ENCODE measurements around the gene SCYL1.
"Not testable (repeated sequence)": the region's sequence is repeated elsewhere in the genome, so short reads cannot be mapped to it uniquely, and the experiment has no call there.

SCYL1 gene

GRCh38 chr11:65506772-65507505, 17.9 kb upstream of the SCYL1 start:
- DNase-seq (ENCODE audit: low read depth in 2 of 2): peak; percentile 96
- no peak for TF ChIP-seq CTCF (IDR thresholded peaks at IDR 0.05; ENCODE audit: low read depth, low read length)
- peak overlapping the region; percentile 74 to 93 for H3K4me3 ChIP-seq (replicated peaks in 1 of 2; ENCODE audit: low read depth in 2 of 2, low read length in 2 of 2)

- DNase-seq (ENCODE audit: low read depth in 2 of 2); H3K4me3 ChIP-seq (replicated peaks in 1 of 2; ENCODE audit: low read depth in 2 of 2, low read length in 2 of 2): not testable (repeated sequence)
These were observed 12.6 kb upstream of the SCYL1 start for GRCh38 chr11:65512311-65512710.

DNA sequence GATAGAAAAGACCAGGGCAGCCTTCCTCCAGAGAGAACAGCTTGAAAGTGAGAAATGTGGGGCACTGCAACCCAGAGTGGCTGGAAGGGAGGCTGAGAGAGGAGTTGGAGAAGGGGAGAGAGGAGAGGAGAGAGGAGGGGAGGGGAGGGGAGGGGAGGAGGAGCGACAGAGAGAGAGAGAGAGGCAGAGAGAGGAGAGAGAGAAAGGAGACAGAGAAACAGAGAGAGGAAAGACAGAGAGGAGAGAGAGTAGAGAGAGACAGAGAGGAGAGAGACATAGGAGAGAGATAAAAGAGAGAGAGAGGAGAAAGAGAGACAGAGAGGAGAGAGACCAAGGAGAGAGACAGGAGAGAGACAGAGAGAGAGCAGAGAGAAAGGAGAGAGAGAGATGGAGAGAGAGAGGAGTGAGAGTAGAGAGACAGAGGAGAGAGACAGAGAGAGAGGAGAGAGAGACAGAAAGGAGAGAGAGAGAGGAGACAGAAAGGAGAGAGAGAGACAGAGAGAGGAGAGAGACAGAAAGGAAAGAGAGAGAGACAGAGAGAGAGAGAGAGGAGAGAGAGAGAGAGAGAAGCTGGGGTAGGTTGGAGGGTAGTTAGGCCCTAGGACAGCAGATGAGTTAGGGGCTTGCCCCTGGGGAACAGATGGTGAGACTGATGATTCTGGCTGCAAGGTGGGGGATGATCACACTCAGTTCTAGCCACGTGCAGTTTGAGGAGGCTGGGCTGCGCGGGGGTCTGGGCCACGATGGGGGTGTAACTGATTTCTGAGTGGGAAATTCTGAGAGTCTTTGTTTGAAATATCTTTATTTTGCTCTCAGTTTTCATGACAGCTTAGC, 8.5 kb upstream of the SCYL1 start:
- no peak overlapping the region for H3K4me3 ChIP-seq (replicated peaks in 1 of 2; ENCODE audit: low read depth in 2 of 2, low read length in 2 of 2)
- TF ChIP-seq CTCF (IDR thresholded peaks at IDR 0.05; ENCODE audit: low read depth, low read length): no peak
- DNase-seq (ENCODE audit: low read depth in 2 of 2): no peak

DNA sequence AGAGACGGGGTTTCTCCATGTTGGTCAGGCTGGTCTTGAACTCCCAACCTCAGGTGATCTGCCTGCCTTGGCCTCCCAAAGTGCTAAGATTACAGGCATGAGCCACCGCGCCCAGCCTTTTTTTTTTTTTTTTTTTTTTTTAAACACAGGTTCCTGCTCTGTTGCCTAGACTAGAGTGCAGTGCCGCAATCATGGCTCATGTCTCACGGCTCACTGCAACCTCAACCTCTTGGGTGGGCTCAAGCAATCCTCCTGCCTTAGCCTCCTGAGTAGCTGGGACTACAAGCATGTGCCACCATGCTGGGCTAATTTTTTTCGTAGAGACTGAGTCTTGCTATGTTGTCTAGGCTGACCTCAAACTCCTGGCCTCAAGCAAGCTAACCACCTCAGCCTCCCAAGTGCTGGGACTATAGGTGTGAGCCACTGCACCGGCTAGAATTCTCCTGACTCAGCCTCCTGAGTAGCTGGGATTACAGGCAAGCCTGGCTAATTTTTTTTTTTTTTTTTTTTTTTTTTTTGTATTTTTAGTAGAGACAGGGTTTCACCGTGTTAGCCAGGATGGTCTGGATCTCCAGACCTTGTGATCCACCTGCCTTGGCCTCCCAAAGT, 5.8 kb upstream of the SCYL1 start:
- not testable (repeated sequence) for DNase-seq (ENCODE audit: low read depth in 2 of 2); H3K4me3 ChIP-seq (replicated peaks in 1 of 2; ENCODE audit: low read depth in 2 of 2, low read length in 2 of 2)

DNA sequence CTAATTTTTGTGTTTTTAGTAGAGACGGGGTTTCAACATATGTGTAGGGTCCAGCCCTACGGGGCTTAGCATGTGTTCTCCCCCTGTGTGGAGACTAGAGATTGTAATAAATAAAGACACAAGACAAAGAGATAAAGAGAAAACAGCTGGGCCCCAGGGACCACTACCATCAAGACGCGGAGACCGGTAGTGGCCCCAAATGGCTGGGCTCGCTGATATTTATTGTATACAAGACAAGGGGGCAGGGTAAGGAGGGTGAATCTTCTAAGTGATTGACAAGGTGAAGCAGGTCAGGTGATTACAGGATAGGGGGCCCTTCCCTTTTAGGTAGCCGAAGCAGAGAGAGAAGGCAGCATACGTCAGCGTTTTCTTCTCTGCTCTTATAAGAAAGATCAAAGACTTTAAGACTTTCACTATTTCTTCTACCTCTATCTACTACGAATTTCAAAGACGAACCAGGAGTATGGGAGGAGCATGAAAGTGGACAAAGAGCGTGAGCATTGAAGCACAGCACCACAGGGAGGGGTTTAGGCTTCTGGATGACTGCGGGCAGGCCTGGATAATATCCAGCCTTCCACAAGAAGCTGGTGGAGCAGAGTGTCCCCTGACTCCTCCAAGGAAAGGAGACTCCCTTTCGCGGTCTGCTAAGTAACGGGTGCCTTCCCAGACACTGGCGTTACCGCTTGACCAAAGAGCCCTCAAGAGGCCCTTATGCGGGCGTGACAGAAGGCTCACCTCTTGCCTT, 2.9 kb upstream of the SCYL1 start:
- peak in 1 of 2 donors; percentile 34 for DNase-seq (ENCODE audit: low read depth in 2 of 2)
- not testable (repeated sequence) for H3K4me3 ChIP-seq (replicated peaks in 1 of 2; ENCODE audit: low read depth in 2 of 2, low read length in 2 of 2)

- H3K4me3 ChIP-seq (replicated peaks in 1 of 2; ENCODE audit: low read depth in 2 of 2, low read length in 2 of 2): not testable (repeated sequence)
- peak in 1 of 2 donors; percentile 51 for DNase-seq (ENCODE audit: low read depth in 2 of 2)
These were observed 1.9 kb upstream of the SCYL1 start for GRCh38 chr11:65522718-65523630.

- H3K4me3 ChIP-seq (replicated peaks in 1 of 2; ENCODE audit: low read depth in 2 of 2, low read length in 2 of 2); DNase-seq (ENCODE audit: low read depth in 2 of 2): not testable (repeated sequence)
These were observed 1.3 kb upstream of the SCYL1 start for GRCh38 chr11:65523631-65523968.

DNA sequence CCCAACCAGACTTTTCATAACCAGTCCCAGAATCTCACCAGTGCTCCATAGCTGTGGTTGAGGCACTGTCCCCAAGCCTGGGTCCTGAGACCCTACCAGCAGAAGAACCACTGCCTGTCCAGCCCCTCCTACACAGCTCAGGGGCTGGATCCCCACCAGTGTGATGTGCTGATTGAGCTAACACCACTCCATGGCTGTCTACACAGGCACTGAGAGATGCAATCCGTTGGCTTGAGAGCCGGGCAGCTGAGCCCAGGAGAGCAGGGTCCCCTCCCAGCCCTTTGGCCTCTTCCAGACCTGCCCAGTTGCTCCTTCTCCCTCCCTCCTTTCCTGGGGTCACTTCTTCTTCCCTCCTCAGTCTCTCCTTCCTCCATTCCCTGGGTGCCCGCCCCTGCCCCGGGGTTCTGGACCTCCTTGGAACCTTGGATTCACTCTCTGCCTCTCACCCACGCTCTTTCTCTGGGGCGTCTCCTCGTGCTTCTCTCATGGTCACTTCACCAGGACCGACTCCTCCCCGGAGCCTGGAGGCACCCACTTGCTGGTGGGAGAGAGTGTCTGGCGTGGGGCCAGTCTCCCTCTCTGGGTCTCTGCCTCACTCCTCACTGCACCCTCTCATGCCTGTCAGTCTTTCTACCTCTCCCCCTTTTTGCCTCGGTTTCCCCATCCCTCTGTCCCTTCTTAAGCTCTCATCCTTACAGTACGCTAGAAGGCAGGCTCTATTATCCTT, 706 bp upstream of the SCYL1 start:
- TF ChIP-seq CTCF (IDR thresholded peaks at IDR 0.05; ENCODE audit: low read depth, low read length): no peak
- H3K4me3 ChIP-seq (replicated peaks in 1 of 2; ENCODE audit: low read depth in 2 of 2, low read length in 2 of 2): peak overlapping the region; percentile 21 to 33
- no peak for DNase-seq (ENCODE audit: low read depth in 2 of 2)
